Keratinocyte (primary cell): Measurements from ENCODE around the gene KRTAP10-12.

Experiments used
- EZH2 ChIP-seq: IDR thresholded peaks from one replicate; pipeline ENCODE4 v1.6.1; 2012; ENCODE audit warnings: inconsistent platforms, mild to moderate bottlenecking, low read length, moderate library complexity
- TF ChIP-seq, protein P1 (sequence below), 3 experiments: IDR thresholded peaks in 1 of 3; conservative IDR thresholded peaks in 1 of 3; optimal IDR thresholded peaks in 1 of 3; 2 replicates in 2 of 3; 3 replicates in 1 of 3; pipeline versions ENCODE3 to v1.5.1; 2011; ENCODE audit warnings: low read length in 3 of 3, mild to moderate bottlenecking in 3 of 3, moderate library complexity in 2 of 3, control low read depth in 1 of 3, inconsistent platforms in 1 of 3; ENCODE audit not compliant: insufficient read depth in 2 of 3; ENCODE audit errors: extremely low read depth in 1 of 3

DNA sequence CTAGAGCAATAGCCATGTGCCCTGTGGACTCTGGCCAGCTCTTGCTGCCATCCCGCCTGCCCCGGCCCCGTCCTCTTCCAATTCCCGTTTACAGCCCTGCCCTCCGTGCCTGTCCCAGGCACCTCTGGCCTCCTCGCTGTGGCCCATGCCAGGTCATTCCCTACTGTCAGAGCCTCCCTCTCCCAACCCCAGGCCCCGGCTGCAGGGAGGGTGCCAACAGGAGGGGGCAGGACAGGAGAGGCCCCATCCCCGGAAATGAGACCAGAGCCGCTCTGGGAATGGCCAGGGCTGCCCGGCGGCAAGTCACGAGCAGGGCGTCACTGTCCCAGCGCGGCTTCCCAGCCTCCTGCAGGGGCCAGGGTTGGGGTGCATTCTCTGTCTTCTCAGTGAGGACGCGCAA, 37.9 kb downstream of the KRTAP10-12 start:
- TF ChIP-seq, protein P1, sequence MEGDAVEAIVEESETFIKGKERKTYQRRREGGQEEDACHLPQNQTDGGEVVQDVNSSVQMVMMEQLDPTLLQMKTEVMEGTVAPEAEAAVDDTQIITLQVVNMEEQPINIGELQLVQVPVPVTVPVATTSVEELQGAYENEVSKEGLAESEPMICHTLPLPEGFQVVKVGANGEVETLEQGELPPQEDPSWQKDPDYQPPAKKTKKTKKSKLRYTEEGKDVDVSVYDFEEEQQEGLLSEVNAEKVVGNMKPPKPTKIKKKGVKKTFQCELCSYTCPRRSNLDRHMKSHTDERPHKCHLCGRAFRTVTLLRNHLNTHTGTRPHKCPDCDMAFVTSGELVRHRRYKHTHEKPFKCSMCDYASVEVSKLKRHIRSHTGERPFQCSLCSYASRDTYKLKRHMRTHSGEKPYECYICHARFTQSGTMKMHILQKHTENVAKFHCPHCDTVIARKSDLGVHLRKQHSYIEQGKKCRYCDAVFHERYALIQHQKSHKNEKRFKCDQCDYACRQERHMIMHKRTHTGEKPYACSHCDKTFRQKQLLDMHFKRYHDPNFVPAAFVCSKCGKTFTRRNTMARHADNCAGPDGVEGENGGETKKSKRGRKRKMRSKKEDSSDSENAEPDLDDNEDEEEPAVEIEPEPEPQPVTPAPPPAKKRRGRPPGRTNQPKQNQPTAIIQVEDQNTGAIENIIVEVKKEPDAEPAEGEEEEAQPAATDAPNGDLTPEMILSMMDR (optimal IDR thresholded peaks at IDR 0.05 in 1 of 3, IDR thresholded peaks at IDR 0.05 in 1 of 3, conservative IDR thresholded peaks at IDR 0.05 in 1 of 3; ENCODE audit: extremely low read depth in 1 of 3, insufficient read depth in 2 of 3, low read length in 3 of 3), result no peak
- no peak for TF ChIP-seq EZH2
